GM19238 (cell line): Measurements from ENCODE around the gene TATDN3.
A peak's percentile ranks its signal among the peaks of the same experiment; 100 is the strongest.
"Not testable (repeated sequence)": the region's sequence is repeated elsewhere in the genome, so short reads cannot be mapped to it uniquely, and the experiment has no call there.

Experiments used
- DNase-seq: peaks from one replicate; pipeline ENCODE4 v3.0.0; 2011; ENCODE audit warnings: low spot score; ENCODE audit not compliant: insufficient read length

The TATDN3 gene

GRCh38 chr1:212775241-212775640, 16.5 kb upstream of the TATDN3 start:
- DNase-seq: no peak

- no peak for DNase-seq
These were observed 14.5 kb upstream of the TATDN3 start for GRCh38 chr1:212777151-212777550.

GRCh38 chr1:212779086-212779485, 12.6 kb upstream of the TATDN3 start:
- DNase-seq: not testable (repeated sequence)

GRCh38 chr1:212780759-212781158, 10.9 kb upstream of the TATDN3 start:
- no peak for DNase-seq

- DNase-seq: no peak
These were observed 10.5 kb upstream of the TATDN3 start for GRCh38 chr1:212781225-212781624.

- DNase-seq: no peak
These were observed 9.1 kb upstream of the TATDN3 start for GRCh38 chr1:212782422-212783154.

- DNase-seq: no peak
These were observed 7.7 kb upstream of the TATDN3 start for GRCh38 chr1:212783976-212784375.

- DNase-seq: no peak
These were observed 5.8 kb upstream of the TATDN3 start for GRCh38 chr1:212785871-212786270.

GRCh38 chr1:212791261-212791675, 426 bp upstream of the TATDN3 start:
- DNase-seq: no peak

GRCh38 chr1:212792396-212792908, 758 bp downstream of the TATDN3 start:
- no peak for DNase-seq

GRCh38 chr1:212794561-212795014, 2.9 kb downstream of the TATDN3 start:
- DNase-seq: peak; percentile 48

GRCh38 chr1:212797681-212798080, 6.0 kb downstream of the TATDN3 start:
- DNase-seq: no peak

GRCh38 chr1:212805767-212806166, 14.1 kb downstream of the TATDN3 start:
- DNase-seq: no peak

GRCh38 chr1:212814537-212815334, 23.0 kb downstream of the TATDN3 start:
- DNase-seq: no peak

- no peak for DNase-seq
These were observed 25.0 kb downstream of the TATDN3 start for GRCh38 chr1:212816567-212817278.

- DNase-seq: no peak
These were observed 28.0 kb downstream of the TATDN3 start for GRCh38 chr1:212819726-212820125.

GRCh38 chr1:212820969-212821368, 29.3 kb downstream of the TATDN3 start:
- DNase-seq: no peak

- no peak for DNase-seq
These were observed 31.3 kb downstream of the TATDN3 start for GRCh38 chr1:212822956-212823355.

GRCh38 chr1:212824201-212824600, 32.5 kb downstream of the TATDN3 start:
- DNase-seq: no peak

GRCh38 chr1:212825798-212826452, 34.2 kb downstream of the TATDN3 start:
- no peak for DNase-seq

GRCh38 chr1:212827171-212827776, 35.6 kb downstream of the TATDN3 start:
- DNase-seq: no peak
